ENCODE results near the gene KCNIP4.

KCNIP4 gene

GRCh38 chr4:21954916-21955315 lies 6.3 kb upstream of the KCNIP4 start:
- no peak for DNase-seq (ENCODE audit: low spot score)
- TF ChIP-seq CTCF (IDR thresholded peaks at IDR 0.05): no peak
- Histone ChIP-seq H3K27ac (no peak overlapping the region), H3K4me3 (no peak overlapping the region)

GRCh38 chr4:21953653-21954052 lies 5.1 kb upstream of the KCNIP4 start:
- Histone ChIP-seq H3K27ac (no peak overlapping the region), H3K4me3 (no peak overlapping the region)
- TF ChIP-seq CTCF (IDR thresholded peaks at IDR 0.05): no peak
- DNase-seq (ENCODE audit: low spot score): no peak

DNA sequence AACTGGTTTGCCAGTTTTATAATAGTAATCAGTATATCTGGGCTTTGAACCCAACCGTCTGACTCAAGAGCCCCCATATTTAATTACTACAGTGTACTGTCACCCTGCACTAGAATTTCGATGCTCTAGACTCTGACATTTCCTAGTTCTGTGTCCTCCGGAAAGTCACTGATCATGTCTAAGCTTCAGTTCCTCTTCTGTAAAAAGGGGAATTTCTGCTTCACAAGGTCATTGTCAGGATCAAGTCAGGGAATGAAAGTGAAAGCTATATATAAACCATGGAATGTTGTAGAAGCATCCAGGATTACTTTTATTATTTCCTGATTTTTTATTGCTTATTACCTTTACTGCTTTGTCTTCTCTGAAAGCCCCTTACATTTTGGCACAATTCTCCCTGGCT lies 4.0 kb upstream of the KCNIP4 start:
- no peak for DNase-seq (ENCODE audit: low spot score)
- no peak for TF ChIP-seq CTCF (IDR thresholded peaks at IDR 0.05)
- Histone ChIP-seq H3K27ac (no peak overlapping the region), H3K4me3 (no peak overlapping the region)

DNA sequence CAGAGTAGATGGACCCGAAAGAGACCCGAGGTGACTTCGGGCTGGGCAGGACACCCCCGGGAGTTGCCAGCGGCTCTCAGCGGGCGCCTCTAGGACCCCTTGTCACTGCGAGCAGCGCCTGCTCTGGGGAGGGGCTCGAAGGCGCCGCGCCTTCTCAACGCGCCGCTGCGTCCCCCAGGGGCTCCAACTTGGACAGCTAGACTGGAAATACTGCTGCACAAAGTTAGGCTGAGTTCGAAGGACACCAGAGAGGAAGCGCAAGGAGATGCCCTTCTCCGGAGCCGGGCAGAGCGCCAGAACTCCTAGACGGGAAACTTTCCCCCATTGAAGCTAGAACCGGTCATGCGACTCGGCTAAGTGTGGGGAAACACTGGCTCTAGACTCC lies 493 bp upstream of the KCNIP4 start:
- H3K4me3 ChIP-seq: peak overlapping the region; percentile 55
- no peak overlapping the region for H3K27ac ChIP-seq
- no peak for TF ChIP-seq CTCF (IDR thresholded peaks at IDR 0.05)
- DNase-seq (ENCODE audit: low spot score): no peak

- Histone ChIP-seq H3K4me3 (peak overlapping the region; percentile 55), H3K27ac (no peak overlapping the region)
- TF ChIP-seq CTCF (IDR thresholded peaks at IDR 0.05): no peak
- DNase-seq (ENCODE audit: low spot score): no peak
These were observed 703 bp downstream of the KCNIP4 start for GRCh38 chr4:21947791-21948346.

GRCh38 chr4:21946858-21947257 lies 1.7 kb downstream of the KCNIP4 start:
- no peak for TF ChIP-seq CTCF (IDR thresholded peaks at IDR 0.05)
- no peak for DNase-seq (ENCODE audit: low spot score)
- Histone ChIP-seq H3K4me3 (no peak overlapping the region), H3K27ac (no peak overlapping the region)

GRCh38 chr4:21921526-21922180 lies 26.9 kb downstream of the KCNIP4 start:
- no peak for TF ChIP-seq CTCF (IDR thresholded peaks at IDR 0.05)
- H3K27ac ChIP-seq: no peak overlapping the region
- H3K4me3 ChIP-seq: no peak overlapping the region
- no peak for DNase-seq (ENCODE audit: low spot score)

Data from coronary artery (tissue), 2 donors.